Activated naive CD4-positive, alpha-beta T cell treated with Interleukin-2 at 50 U/mL for 16 hours (primary cell): Measurements from ENCODE around the gene MYO1G.

Experiments used
- DNase-seq: peaks from one replicate; pipeline ENCODE4 v3.0.0-alpha.2; 2020

Gene MYO1G

GRCh38 chr7:44930921-44931320 is 47.9 kb downstream of the MYO1G start:
- no peak for DNase-seq

- no peak for DNase-seq
Observed at GRCh38 chr7:44922351-44922694, 56.5 kb downstream of the MYO1G start.

DNA sequence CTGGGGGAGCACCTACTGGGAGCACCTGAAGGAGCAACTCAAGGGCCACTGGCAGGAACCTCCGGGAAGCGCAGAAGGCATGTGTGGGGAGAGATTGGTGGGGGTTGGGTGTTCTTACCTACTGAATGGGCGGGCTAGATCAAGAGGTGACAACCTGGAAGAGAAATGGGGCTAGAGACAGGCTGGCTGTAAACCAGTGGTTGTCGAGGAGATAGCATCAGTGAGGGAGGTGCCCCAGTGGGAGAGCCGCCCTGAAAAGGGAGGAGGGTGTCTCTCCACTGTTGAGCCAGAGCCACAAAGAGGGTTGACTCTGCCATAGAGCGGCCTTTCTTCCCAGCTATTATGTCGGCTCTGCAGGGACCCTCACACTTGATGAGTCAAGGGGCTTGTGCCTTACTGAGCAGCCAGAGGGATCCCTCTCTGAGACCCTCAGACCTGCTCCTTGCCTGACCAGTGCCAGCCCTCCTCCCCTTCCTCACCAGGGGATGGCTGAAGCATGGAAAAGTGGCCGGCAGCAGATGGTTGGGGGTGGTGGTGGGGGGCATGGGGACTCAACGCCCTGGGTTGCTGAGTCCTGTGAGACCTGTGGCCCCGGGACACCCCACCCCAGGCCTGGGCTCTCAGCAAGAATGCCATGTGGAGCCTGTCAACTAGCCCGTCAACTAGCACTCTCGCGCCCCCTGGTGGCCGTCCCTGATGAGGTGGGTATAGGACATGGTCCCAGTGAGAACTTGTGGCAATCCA is 57.0 kb downstream of the MYO1G start:
- peak; percentile 94 for DNase-seq

DNA sequence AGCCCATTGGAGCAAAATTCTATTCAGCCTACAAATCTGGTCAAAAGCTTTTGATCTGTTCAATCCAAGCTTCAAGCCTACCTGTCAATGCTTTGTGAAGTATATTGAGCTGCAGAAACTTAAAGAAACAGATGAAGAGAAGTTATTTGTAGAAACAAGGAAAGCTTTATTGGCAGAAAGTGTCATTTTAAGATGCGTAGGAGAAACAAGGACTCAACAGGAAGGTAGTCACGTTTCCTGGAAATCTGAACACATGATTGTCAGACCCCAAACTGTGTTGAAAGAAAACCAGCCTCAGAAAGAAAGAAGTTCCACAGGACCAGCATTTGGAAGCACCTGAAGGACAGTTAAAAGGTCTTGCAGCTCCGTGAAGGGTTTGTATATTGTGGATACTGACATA is 58.7 kb downstream of the MYO1G start:
- no peak for DNase-seq

DNA sequence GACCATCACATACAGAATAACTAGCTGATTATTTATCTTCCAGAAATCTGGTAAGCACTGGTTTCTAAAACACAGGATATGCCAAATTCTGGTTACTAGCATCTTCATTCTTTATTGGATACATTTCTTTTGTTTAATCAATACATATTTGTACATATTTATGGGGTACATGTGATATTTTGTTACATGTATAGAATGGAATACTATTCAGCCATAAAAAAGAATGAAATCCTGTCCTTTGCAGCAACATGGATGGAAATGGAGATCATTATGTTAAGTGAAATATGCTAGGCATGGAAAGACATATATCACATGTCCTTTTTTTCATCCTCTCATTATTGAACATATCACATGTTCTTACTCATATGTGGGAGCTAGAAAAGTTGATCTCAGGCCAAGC is 60.8 kb downstream of the MYO1G start:
- no peak for DNase-seq

- no peak for DNase-seq
Observed at GRCh38 chr7:44917465-44917864, 61.4 kb downstream of the MYO1G start.

DNA sequence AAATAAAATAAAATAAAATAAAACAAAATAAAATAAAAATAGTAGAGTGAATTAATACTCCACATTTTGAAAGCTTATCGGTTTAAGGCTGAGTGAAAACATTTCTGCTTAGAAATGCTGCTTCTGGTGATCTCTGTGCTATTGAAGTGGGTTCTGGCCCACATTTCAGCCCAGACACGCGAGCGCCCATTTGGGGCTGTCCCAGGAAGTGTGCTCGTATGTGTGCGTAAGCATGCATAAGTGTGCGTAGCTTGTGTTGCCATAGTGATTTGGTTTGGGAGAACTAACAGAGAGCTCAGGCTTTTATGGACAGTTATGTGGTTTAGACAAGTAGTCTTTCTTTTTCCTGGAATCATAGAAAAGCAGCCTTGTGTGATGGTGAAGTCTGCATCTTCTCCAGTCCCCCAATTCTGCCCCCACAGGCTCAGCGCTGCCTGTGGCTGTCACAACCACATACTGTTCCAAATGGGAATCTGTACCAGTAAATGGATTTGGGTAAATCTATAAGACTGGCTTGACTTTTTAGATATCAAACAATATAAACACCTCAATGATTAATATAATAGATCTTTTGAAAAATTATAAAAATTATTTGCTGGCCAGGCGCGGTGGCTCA is 63.7 kb downstream of the MYO1G start:
- peak; percentile 79 for DNase-seq

GRCh38 chr7:44912775-44913347 is 66.0 kb downstream of the MYO1G start:
- no peak for DNase-seq
